Pancreas (tissue), 10 donors: ENCODE data around the gene HTR3A. TPM values are rescaled to one million over a fixed set of nuclear protein-coding genes. Genes with fewer than 3 reads are reported as not detected.

Source experiments
- ATAC-seq, 4 donors: fragments of 200-7000 bp; cut with Tn5 transposase; one replicate each; pipeline versions ENCODE4 v1.8.0 to v1.9.1; 2020; ENCODE audit warnings: mild to moderate bottlenecking in 4 of 4, moderate library complexity in 4 of 4
- DNase-seq, 6 donors: peaks; one replicate each; pipeline ENCODE4 v3.0.0-alpha.2; 2020
- FAIRE-seq: peaks from 2 replicates; lab custom pipeline; 2012; peaks lifted over from hg19 to GRCh38; lab: Jason Lieb, UNC
- H3K27ac ChIP-seq, 4 donors: fragments of 200-600 bp; sonication (generic); 1 replicate in 3 of 4; 2 replicates in 1 of 4; pipeline versions ENCODE4 v1.5.0 to v1.8.0; 2020
- H3K27me3 ChIP-seq, 4 donors: fragments of 200-600 bp; one replicate each; pipeline ENCODE4 v1.8.0; 2021
- H3K36me3 ChIP-seq, 3 donors: fragments of 200-600 bp; sonication (generic) in 1 of 3; one replicate each; pipeline versions ENCODE4 v1.5.0 to v1.8.0; 2020 to 2021
- H3K4me1 ChIP-seq, 3 donors: fragments of 200-600 bp; one replicate each; pipeline ENCODE4 v1.8.0; 2021
- H3K4me3 ChIP-seq, 4 donors: fragments of 200-600 bp; sonication (generic) in 2 of 4; one replicate each; pipeline versions ENCODE4 v1.5.0 to v1.8.0; 2020 to 2021
- H3K9me3 ChIP-seq, 4 donors: fragments of 200-600 bp; one replicate each; pipeline ENCODE4 v1.8.0; 2021
- WGBS, 2 donors: extraction: QIAGEN DNeasy Blood & Tissue Kit; methylation state at CpG; one replicate each; pipeline ENCODE4 v1.1.7; 2013; 5-methylcytosine and 5-hydroxymethylcytosine counted together
- intact Hi-C, 3 donors: fragments of 100-400 bp; cut with DNase I; formaldehyde crosslinking; loops; one replicate each; pipeline versions ENCODE4 v1.11.1 to v1.14.2; 2022
- polyA plus RNA-seq, 2 donors: library from polyadenylated mRNA; stranded (reverse); fragments of 200-250 nt; gene quantifications; one replicate each; pipeline ENCODE4 v1.2.3, GENCODE V29; 2013
- total RNA-seq, 6 donors: library from RNA; stranded (reverse); fragmentation: NEBNext Ultra II Directional in 4 of 6; extraction: Animal tissue kit (Norgen Biotek cat#: 25700) in 4 of 6; gene quantifications; one replicate each; pipeline versions ENCODE4 v1.2.1 to v1.2.4, GENCODE V29; 2021 to 2023
- TF ChIP-seq, protein P1 (sequence below), 4 donors: fragments of 200-600 bp; sonication (generic) in 3 of 4; IDR thresholded peaks; one replicate each; pipeline versions ENCODE4 v1.5.0 to v1.8.0; 2021; ENCODE audit warnings: antibody characterized with exemption in 4 of 4
- donor health status: healthy with polysubstance abuse.
- donor health status: DM: no; HTN: no; CAD: no; lungs with moderate emphysema.
- donor health status: DM: no; HTN: no; CAD: no.
- donor health status: control.
- donor health status: control.
- donor health status: Bipolar disorder and iron deficiency.
- donor health status: DM: yes; HTN: yes; CAD: no.
- donor health status: DM: no; HTN: no; CAD: no.
- donor health status: DM: no; HTN: no; CAD: no.
- donor health status: DM: yes; HTN: yes; CAD: no.

HTR3A gene
- total and polyA plus RNA-seq, 8 donors: 0.16 to 4.9 (median 0.70) TPM

DNA sequence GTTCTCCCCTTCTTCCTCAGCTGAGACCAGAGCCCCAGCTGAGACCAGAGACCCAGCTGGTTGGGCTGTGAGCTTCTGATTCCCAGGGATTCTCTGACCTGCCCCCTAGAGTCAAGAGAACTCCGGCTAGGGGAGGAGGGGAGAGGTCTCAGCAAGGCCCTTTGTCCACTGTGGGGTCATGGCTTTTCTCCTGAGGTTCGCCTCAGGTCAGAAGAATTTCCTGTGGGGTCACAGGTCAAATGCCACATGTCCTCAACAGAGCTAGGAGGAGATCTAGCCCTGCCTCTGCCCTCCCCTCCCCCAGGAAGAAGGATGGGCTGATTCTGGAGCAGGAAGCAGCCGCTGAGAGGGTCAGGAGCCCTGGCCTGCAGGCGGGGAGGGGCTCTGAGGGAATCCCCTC is 23.7 kb downstream of the HTR3A start:
- TF ChIP-seq, protein P1, sequence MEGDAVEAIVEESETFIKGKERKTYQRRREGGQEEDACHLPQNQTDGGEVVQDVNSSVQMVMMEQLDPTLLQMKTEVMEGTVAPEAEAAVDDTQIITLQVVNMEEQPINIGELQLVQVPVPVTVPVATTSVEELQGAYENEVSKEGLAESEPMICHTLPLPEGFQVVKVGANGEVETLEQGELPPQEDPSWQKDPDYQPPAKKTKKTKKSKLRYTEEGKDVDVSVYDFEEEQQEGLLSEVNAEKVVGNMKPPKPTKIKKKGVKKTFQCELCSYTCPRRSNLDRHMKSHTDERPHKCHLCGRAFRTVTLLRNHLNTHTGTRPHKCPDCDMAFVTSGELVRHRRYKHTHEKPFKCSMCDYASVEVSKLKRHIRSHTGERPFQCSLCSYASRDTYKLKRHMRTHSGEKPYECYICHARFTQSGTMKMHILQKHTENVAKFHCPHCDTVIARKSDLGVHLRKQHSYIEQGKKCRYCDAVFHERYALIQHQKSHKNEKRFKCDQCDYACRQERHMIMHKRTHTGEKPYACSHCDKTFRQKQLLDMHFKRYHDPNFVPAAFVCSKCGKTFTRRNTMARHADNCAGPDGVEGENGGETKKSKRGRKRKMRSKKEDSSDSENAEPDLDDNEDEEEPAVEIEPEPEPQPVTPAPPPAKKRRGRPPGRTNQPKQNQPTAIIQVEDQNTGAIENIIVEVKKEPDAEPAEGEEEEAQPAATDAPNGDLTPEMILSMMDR (IDR thresholded peaks at IDR 0.05): no peak
- H3K4me1 ChIP-seq: no peaks in the 10 kb centered on the region
- DNase-seq (no peak), FAIRE-seq (no peak), ATAC-seq (no peak)
- H3K9me3 ChIP-seq: no peaks in the 10 kb centered on the region
- 43 to 51% methylated on average over 4 of the region's 4 CpGs for WGBS, 2 donors
- H3K27ac ChIP-seq: no peak overlapping the region
- H3K36me3 ChIP-seq: no peaks in the 10 kb centered on the region
- intact Hi-C loops: loop anchor here in 1 of 3 donors (5.0 kb wide), 1 partner anchor 264 kb away; no protein-coding TSS in a partner anchor
- H3K4me3 ChIP-seq: no peak overlapping the region
- peaks cover 0 to under 1% (median 0%) of the 10 kb centered on the region in 4 donors for H3K27me3 ChIP-seq

DNA sequence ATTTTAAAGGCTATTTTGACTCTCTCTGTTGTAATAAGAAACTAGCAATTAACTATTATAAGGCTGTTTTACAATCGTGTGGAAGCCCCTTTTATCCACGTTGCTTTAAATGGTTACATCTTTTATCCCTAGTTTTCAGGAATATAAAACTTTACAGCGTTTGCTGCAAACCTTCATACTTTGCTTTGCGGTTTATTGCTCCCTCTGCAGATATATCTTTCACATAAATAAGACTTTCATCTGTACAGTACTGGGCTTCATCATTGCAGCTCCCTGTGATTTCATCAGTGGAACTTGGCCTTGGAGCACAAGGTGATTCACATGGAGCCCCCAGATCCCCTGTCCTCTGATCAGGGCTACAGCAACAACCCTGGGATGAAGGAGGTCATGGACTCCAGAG is 25.6 kb downstream of the HTR3A start:
- Histone ChIP-seq H3K9me3 (no peaks in the 10 kb centered on the region), H3K27me3 (no peaks in the 10 kb centered on the region), H3K4me1 (no peaks in the 10 kb centered on the region), H3K27ac (no peak overlapping the region), H3K36me3 (no peaks in the 10 kb centered on the region), H3K4me3 (no peak overlapping the region)
- intact Hi-C loops: no loop called here
- ATAC-seq: no peak
- no peak for DNase-seq
- no peak for FAIRE-seq
- TF ChIP-seq, protein P1 (IDR thresholded peaks at IDR 0.05): no peak
- 57 to 70% methylated on average over 4 of the region's 4 CpGs for WGBS, 2 donors

DNA sequence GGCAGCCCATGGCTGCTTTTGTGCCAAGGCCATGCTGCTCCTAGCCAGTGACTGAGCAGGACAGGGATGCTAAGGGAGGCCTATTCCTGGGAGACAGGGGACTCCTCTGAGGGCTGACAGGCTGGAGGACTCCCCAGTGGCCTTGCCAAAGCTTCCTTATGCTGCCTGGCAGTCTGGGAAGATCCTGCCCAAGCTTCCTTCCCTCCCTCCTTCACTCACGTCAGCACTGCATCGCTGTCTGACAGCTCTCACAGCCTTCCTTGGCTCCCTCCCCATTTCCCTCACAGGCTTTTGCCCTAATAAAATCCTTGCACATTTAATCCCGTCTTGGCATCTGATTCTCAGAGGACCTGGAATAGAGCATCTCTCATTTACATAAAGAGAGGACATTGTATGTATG is 26.5 kb downstream of the HTR3A start:
- Histone ChIP-seq H3K4me1 (no peaks in the 10 kb centered on the region), H3K27ac (no peak overlapping the region), H3K9me3 (no peaks in the 10 kb centered on the region), H3K27me3 (no peaks in the 10 kb centered on the region), H3K36me3 (no peaks in the 10 kb centered on the region), H3K4me3 (no peak overlapping the region)
- DNase-seq: no peak
- intact Hi-C loops: no loop called here
- TF ChIP-seq, protein P1 (IDR thresholded peaks at IDR 0.05): no peak
- FAIRE-seq: no peak
- ATAC-seq: no peak
- 65 to 71% methylated on average over 3 of the region's 3 CpGs for WGBS, 2 donors

DNA sequence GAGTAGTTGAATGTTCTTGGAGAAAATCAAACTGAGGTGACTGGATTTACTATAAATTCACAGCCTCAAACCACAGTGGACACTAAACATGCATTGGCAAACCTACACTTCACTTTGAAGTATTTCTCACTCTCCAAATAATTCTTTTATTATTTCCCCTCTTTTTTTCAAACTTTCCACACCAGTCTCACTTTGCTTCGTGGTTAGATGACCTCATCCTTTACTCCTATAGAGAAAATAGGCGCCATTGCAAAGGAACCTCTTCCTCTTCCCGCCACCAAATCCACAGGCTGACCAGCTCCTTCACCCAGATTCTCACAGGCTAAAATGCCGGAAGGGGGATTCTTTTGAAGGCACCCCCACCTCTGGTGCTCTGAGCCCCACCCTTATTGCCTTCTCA is 33.4 kb downstream of the HTR3A start:
- no peak for DNase-seq
- FAIRE-seq: no peak
- Histone ChIP-seq H3K4me3 (no peak overlapping the region), H3K4me1 (no peaks in the 10 kb centered on the region), H3K27me3 (no peaks in the 10 kb centered on the region), H3K27ac (no peak overlapping the region), H3K9me3 (no peaks in the 10 kb centered on the region), H3K36me3 (no peaks in the 10 kb centered on the region)
- WGBS, 2 donors: 60 to 67% methylated on average over 4 of the region's 4 CpGs
- intact Hi-C loops: no loop called here
- ATAC-seq: no peak
- TF ChIP-seq, protein P1 (IDR thresholded peaks at IDR 0.05): no peak

GRCh38 chr11:114010931-114011330 is 36.0 kb downstream of the HTR3A start:
- 60 to 64% methylated on average over 4 of the region's 4 CpGs for WGBS, 2 donors
- DNase-seq: no peak
- TF ChIP-seq, protein P1 (IDR thresholded peaks at IDR 0.05): no peak
- Histone ChIP-seq H3K27ac (no peak overlapping the region), H3K27me3 (no peaks in the 10 kb centered on the region), H3K9me3 (no peaks in the 10 kb centered on the region), H3K4me1 (no peaks in the 10 kb centered on the region), H3K4me3 (no peak overlapping the region), H3K36me3 (no peaks in the 10 kb centered on the region)
- no peak for ATAC-seq
- no peak for FAIRE-seq
- intact Hi-C loops: no loop called here
